Thoracic aorta (tissue), 2 donors: ENCODE data around the gene BMP7. TPM values are rescaled to one million over a fixed set of nuclear protein-coding genes. Genes with fewer than 3 reads are reported as not detected.

Source experiments
- ATAC-seq: fragments of 150-250 bp; one replicate; pipeline ENCODE4 v1.8.0; 2017; ENCODE audit warnings: low read depth; ENCODE audit not compliant: insufficient number of reproducible peaks, low FRiP score
- DNase-seq: peaks from one replicate; pipeline ENCODE4 v3.0.0-alpha.2; 2020; ENCODE audit warnings: low spot score
- H3K27ac ChIP-seq, 2 donors: fragments of 200-600 bp; sonication (generic); 1 replicate in 1 of 2; 2 replicates in 1 of 2; pipeline ENCODE4 v1.5.1; 2016; ENCODE audit warnings: mild to moderate bottlenecking in 2 of 2, moderate library complexity in 2 of 2
- H3K27me3 ChIP-seq: fragments of 200-600 bp; sonication (generic); replicated peaks from 2 replicates; pipeline ENCODE4 v1.6.0; 2016; ENCODE audit warnings: mild to moderate bottlenecking; ENCODE audit not compliant: insufficient read depth
- H3K36me3 ChIP-seq: fragments of 200-600 bp; sonication (generic); one replicate; pipeline ENCODE4 v1.5.1; 2016
- H3K4me1 ChIP-seq, 2 donors: fragments of 200-600 bp; sonication (generic); 1 replicate in 1 of 2; 2 replicates in 1 of 2; pipeline versions ENCODE4 v1.5.1 to v1.6.0; 2016; ENCODE audit warnings: low read depth in 2 of 2, mild to moderate bottlenecking in 1 of 2; ENCODE audit not compliant: control insufficient read depth in 1 of 2
- H3K4me3 ChIP-seq: fragments of 200-600 bp; sonication (generic); 2 replicates; pipeline ENCODE4 v1.5.1; 2016; ENCODE audit warnings: mild to moderate bottlenecking
- H3K9me3 ChIP-seq: fragments of 200-600 bp; sonication (generic); 2 replicates; pipeline ENCODE4 v1.5.1; 2016
- CTCF ChIP-seq: fragments of 200-600 bp; sonication (generic); IDR thresholded peaks from one replicate; pipeline ENCODE4 v1.5.1; 2019; ENCODE audit warnings: antibody characterized with exemption
- total RNA-seq, 2 donors: library from RNA; depleted of rRNA; stranded (reverse); fragments of >200 nt; gene quantifications; one replicate each; pipeline versions ENCODE4 v1.1.0 to v1.2.3, GENCODE V29; 2016

BMP7 gene
- total RNA-seq, 2 donors from 2014 or later: 1.5 TPM; not detected in 1

- TF ChIP-seq CTCF: no peak
- DNase-seq (no peak), ATAC-seq (no peak)
- no peaks in the 10 kb centered on the region for H3K36me3 ChIP-seq
- H3K4me3 ChIP-seq: no peak overlapping the region
- peaks cover 4% of the 10 kb centered on the region for H3K27me3 ChIP-seq
- no peak overlapping the region for H3K27ac ChIP-seq
- no peaks in the 10 kb centered on the region for H3K9me3 ChIP-seq
- H3K4me1 ChIP-seq: no peaks in the 10 kb centered on the region
Observed at GRCh38 chr20:57287901-57288300, 21.5 kb upstream of the BMP7 start.

- Histone ChIP-seq H3K4me3 (no peak overlapping the region), H3K9me3 (no peaks in the 10 kb centered on the region), H3K27ac (no peak overlapping the region), H3K36me3 (no peaks in the 10 kb centered on the region), H3K27me3 (peaks cover 4% of the 10 kb centered on the region), H3K4me1 (no peaks in the 10 kb centered on the region)
- no peak for DNase-seq
- no peak for TF ChIP-seq CTCF
- no peak for ATAC-seq
Observed at GRCh38 chr20:57287007-57287880, 20.8 kb upstream of the BMP7 start.

- H3K4me3 ChIP-seq: no peak overlapping the region
- ATAC-seq (no peak), DNase-seq (no peak)
Observed at GRCh38 chr20:57283860-57284259, 17.4 kb upstream of the BMP7 start.

GRCh38 chr20:57282670-57283361, 16.4 kb upstream of the BMP7 start:
- Histone ChIP-seq H3K27me3 (peaks cover 4% of the 10 kb centered on the region), H3K4me3 (no peak overlapping the region), H3K27ac (no peak overlapping the region), H3K9me3 (no peaks in the 10 kb centered on the region), H3K4me1 (no peaks in the 10 kb centered on the region), H3K36me3 (no peaks in the 10 kb centered on the region)
- ATAC-seq: no peak
- TF ChIP-seq CTCF: no peak
- DNase-seq: no peak

More at GRCh38 chr20:57283860-57284259, 17.4 kb upstream of the BMP7 start:
- no peak overlapping the region for H3K27ac ChIP-seq
- no peaks in the 10 kb centered on the region for H3K9me3 ChIP-seq
- TF ChIP-seq CTCF: no peak
- H3K27me3 ChIP-seq: peaks cover 4% of the 10 kb centered on the region
- no peaks in the 10 kb centered on the region for H3K4me1 ChIP-seq
- no peaks in the 10 kb centered on the region for H3K36me3 ChIP-seq

GRCh38 chr20:57281900-57282299, 15.5 kb upstream of the BMP7 start:
- TF ChIP-seq CTCF: no peak

More at GRCh38 chr20:57281900-57282299, 15.5 kb upstream of the BMP7 start:
- no peaks in the 10 kb centered on the region for H3K4me1 ChIP-seq
- peaks cover under 1% of the 10 kb centered on the region for H3K27me3 ChIP-seq
- no peaks in the 10 kb centered on the region for H3K9me3 ChIP-seq
- H3K4me3 ChIP-seq: no peak overlapping the region
- DNase-seq (no peak), ATAC-seq (no peak)
- H3K27ac ChIP-seq: no peak overlapping the region
- no peaks in the 10 kb centered on the region for H3K36me3 ChIP-seq
